ENCODE results near the gene BLOC1S5.
"Not testable (repeated sequence)": the region's sequence is repeated elsewhere in the genome, so short reads cannot be mapped to it uniquely, and the experiment has no call there.

BLOC1S5 gene

GRCh38 chr6:8080362-8081151, 16.4 kb upstream of the BLOC1S5 start:
- no peak for DNase-seq

DNA sequence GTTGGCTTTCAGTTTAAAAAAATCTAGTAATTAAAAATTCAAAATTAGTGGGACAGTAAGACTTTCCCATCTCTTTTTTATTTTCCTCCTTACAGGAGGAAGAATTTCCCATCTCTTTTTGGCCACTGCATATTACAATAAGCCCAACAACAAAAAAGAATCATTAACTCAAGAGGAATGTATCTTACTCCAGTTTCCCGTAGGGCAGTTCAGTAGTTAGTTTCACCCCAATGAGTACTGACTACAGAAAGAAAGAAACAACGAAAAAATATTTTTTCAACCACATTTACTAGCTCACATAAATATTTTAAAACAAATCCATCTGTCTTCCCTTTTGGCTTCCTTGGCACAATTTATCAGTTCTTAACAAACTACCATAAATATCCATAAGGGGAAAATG, 14.9 kb upstream of the BLOC1S5 start:
- DNase-seq, result no peak

DNA sequence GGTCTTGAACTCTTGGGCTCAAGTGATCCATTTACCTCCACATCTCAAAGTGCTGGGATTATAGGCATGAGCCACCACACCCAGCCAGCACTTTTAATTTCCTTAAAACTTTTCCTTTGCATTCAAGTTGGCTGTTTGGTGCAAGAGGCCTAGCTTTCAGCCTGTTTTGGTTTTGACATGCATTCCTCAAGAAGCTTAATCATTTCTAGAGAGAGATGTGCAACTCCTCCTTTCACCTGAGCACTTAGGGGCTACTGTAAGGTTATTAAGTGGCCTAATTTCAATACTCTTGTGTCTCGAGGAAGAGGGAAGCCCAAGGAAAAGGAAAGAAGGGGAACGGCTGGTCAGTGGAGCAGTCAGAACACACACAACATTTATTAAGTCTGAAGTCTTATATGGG, 13.8 kb upstream of the BLOC1S5 start:
- no peak for DNase-seq

GRCh38 chr6:8075704-8076103, 11.5 kb upstream of the BLOC1S5 start:
- no peak for DNase-seq

GRCh38 chr6:8075185-8075584, 11.0 kb upstream of the BLOC1S5 start:
- no peak for DNase-seq

- DNase-seq, result no peak
Observed at GRCh38 chr6:8074213-8074612, 10.0 kb upstream of the BLOC1S5 start.

DNA sequence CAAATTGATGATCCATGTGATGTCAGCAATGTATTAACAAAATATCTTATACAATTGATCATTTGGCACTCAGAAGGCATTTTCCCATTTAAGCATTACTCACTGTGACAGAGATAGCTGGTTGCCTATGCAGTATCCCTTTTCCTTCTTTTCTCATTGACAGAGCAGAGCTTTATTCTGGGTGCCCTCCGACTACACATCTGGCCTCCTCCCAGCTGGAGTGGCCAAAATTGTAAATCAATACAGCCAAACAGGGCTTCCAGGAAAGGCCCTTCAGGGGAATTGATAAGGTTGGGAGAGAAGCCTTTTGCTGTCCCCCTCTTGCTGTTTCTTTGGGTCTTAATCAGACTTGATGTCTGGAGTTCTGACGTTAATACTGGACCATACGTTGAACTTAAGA, 9.6 kb upstream of the BLOC1S5 start:
- no peak for DNase-seq

- DNase-seq, result no peak
Observed at GRCh38 chr6:8070718-8071117, 6.5 kb upstream of the BLOC1S5 start.

GRCh38 chr6:8069631-8070284, 5.6 kb upstream of the BLOC1S5 start:
- DNase-seq, result no peak

DNA sequence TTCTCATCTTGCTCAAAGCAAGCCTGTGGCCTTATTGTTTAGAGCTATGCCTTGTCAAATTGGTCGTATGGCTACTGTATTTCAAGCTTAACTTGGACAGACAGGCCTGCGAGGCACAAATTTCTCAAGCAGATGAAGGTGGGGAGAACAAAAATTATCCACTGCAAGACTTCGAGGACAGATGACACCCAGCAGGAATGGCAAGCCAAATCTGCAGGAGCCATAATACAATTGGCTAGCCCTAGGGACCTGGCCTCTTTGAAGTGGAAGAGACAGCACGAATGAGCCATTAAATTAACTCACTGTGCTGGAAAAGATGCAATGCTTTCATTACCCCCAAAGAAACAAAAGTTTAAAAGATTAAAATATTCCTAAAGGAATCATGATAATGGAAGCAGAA, 5.0 kb upstream of the BLOC1S5 start:
- no peak for DNase-seq

DNA sequence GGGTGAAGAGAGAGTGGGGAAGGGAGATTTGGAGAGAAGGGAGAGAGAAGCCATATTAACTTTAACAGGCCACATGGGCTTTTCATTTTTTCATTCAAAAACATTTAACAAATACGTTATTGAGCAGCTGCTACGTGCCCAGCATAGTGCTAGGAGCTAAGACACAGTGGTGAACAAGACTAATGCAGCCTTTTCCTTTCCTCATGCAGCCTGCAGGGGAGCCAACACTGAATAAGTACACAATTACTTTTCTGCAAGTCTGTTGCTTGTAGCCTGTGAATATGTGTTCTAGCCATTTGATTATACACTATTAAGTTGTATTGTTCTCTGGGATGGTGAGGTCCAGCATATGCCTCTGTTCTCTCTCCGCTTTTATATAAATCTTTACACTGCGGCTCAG, 1.9 kb upstream of the BLOC1S5 start:
- no peak for DNase-seq

DNA sequence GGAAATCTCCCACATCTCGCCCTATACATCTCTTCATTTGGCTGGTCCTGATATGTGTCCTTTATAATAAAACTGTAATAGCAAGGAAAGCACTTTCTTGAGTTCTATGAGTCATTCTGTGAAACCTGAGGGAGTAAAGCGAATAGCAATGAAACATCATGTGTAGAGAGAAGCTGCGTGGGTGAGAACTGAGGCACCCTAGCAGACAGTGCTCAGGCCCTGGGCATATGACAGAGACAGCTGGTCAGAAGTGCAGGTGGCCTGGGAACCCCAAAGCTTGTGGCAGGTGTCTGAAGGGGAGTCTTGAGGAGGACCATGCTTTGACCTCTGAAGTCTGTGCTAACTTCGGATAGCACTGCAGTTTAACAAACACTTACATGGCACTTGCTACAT, 1.3 kb upstream of the BLOC1S5 start:
- DNase-seq, result no peak

- no peak for DNase-seq
Observed at GRCh38 chr6:8064638-8065518, 689 bp upstream of the BLOC1S5 start.

DNA sequence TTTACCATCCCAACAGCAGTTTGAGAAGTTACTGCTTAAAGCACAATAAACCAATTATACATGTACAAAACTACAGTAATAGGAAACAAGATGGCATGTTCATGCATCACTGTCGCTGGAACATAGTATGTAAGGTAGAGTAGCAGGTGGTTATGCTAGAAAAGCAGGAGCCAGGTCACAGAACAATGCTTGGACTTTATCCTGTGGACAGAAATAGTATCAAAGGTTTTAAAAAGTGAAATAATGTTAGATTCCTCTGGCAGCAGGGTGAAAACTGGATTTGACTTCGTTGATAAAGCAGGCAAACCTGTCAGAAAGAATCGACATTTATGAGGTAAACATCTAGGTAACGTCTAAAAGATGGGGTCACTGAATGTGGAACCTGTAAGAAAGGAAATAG, 2.5 kb downstream of the BLOC1S5 start:
- no peak for DNase-seq

DNA sequence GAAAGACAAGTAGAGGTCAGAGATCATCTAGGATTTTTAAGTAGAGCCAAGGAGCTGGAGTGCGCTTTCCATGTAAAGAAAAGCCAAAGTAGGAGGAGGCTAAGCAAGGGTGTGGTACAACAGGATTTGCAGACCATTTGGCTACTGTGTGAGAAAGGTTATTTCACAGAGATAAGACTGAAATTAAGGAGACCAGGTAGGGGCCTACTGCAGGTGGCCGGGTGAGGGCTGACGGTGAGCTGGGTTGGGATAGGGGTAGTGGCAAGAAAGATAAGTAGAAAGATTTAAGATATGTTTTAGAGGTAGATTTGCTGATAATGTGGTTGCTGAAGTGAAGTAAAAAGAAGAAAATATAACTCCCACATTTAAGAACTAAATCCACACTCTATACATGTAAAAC, 3.8 kb downstream of the BLOC1S5 start:
- DNase-seq, result no peak

DNA sequence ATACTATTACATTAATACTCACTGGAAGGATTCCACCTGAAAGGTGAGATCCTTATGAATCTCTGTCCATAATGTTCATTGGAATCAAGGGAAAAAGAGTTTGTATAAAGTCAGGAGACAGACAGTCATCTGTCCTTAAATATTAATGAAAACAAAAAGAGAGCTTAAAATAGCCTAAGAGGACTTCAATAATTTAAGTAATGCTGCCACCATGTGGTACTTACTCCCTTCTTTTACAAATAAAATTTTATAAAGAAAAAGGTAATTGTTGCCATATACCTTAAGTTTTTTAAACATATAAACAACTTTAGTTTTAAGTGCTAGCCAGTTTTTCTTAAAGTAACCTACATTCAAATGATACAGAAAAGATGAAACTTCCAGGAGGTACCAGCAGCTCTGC, 5.1 kb downstream of the BLOC1S5 start:
- peak; percentile 19 for DNase-seq

DNA sequence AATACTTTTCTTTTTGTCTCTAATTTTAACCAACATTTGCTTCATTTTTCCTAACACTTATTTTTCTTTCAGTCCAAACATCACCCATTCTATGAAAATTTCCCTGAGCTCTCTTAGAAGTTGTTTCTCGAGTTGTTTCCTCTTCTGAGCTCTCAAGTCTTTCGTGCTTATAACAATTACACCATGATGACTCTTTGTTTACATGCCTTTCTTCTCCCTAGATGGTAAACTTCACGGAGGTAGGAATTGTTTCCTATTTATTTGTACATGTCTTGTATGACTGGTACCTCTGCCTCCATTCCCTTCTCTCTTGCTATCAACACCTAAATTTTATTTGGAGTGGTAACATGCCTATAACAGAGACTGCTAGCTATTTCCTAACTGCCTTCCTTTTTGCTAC, 6.4 kb downstream of the BLOC1S5 start:
- no peak for DNase-seq

- DNase-seq, result no peak
Observed at GRCh38 chr6:8057263-8057662, 6.9 kb downstream of the BLOC1S5 start.

GRCh38 chr6:8054276-8054675, 9.9 kb downstream of the BLOC1S5 start:
- DNase-seq, result no peak

GRCh38 chr6:8047541-8048292, 16.5 kb downstream of the BLOC1S5 start:
- DNase-seq, result peak; percentile 26

- DNase-seq, result not testable (repeated sequence)
Observed at GRCh38 chr6:8045769-8046168, 18.4 kb downstream of the BLOC1S5 start.

- DNase-seq, result no peak
Observed at GRCh38 chr6:8043221-8043620, 21.0 kb downstream of the BLOC1S5 start.
